H1 (cell line): Measurements from ENCODE around the gene P3H2. TPM values are rescaled to one million over a fixed set of nuclear protein-coding genes. Genes with fewer than 3 reads are reported as not detected.

Experiments
- CTCF ChIA-PET: fragments of 300-600 bp; sonication (Branson Sonifier 250); formaldehyde crosslinking; loops from one replicate; lab custom pipeline; 2021; ENCODE audit not compliant: partially characterized antibody; lab: Charles Lee
- POLR2A ChIA-PET: fragments of 300-600 bp; sonication (Branson Sonifier 250); formaldehyde crosslinking; loops from one replicate; lab custom pipeline; 2021; ENCODE audit warnings: inconsistent platforms; ENCODE audit not compliant: partially characterized antibody; lab: Charles Lee
- DNase-seq, 2 experiments: peaks; one replicate each; pipeline versions ENCODE4 v3.0.0 to v3.0.0-alpha.2; 2010 to 2022; ENCODE audit warnings: low spot score in 2 of 2, low read depth in 1 of 2, mixed read lengths in 1 of 2
- FAIRE-seq: peaks from 2 replicates; lab custom pipeline; 2011; peaks lifted over from hg19 to GRCh38; lab: Jason Lieb, UNC
- H2AFZ ChIP-seq: 2 replicates; pipeline ENCODE4 v1.8.1; 2012; ENCODE audit warnings: low read length, inconsistent platforms
- H2AK5ac ChIP-seq: 2 replicates; pipeline ENCODE4 v1.6.1; 2013; ENCODE audit warnings: low read depth, low read length
- H2BK120ac ChIP-seq: replicated peaks from 2 replicates; pipeline ENCODE3; 2013; ENCODE audit warnings: low read depth, low read length, inconsistent platforms
- H2BK12ac ChIP-seq: 2 replicates; pipeline ENCODE4 v1.6.1; 2013; ENCODE audit warnings: low read depth, low read length
- H2BK15ac ChIP-seq: 2 replicates; pipeline ENCODE4 v1.6.1; 2013; ENCODE audit warnings: low read length
- H2BK20ac ChIP-seq: 2 replicates; pipeline ENCODE4 v1.6.1; 2013; ENCODE audit warnings: low read length
- H2BK5ac ChIP-seq: 2 replicates; pipeline ENCODE4 v1.6.1; 2013; ENCODE audit warnings: low read depth, low read length
- H3K14ac ChIP-seq: 2 replicates; pipeline ENCODE4 v1.6.1; 2013; ENCODE audit warnings: inconsistent platforms; ENCODE audit not compliant: insufficient read length
- H3K18ac ChIP-seq: 2 replicates; pipeline ENCODE4 v1.6.1; 2013; ENCODE audit warnings: low read length; ENCODE audit errors: extremely low read depth
- H3K23ac ChIP-seq: 2 replicates; pipeline ENCODE4 v1.6.1; 2013; ENCODE audit warnings: inconsistent platforms; ENCODE audit not compliant: insufficient read length
- H3K23me2 ChIP-seq: 2 replicates; pipeline ENCODE4 v1.6.1; 2013; ENCODE audit warnings: low read depth, low read length
- H3K27ac ChIP-seq: 2 replicates; pipeline ENCODE4 v1.6.1; 2011; ENCODE audit warnings: low read depth, low read length, inconsistent platforms
- H3K27me3 ChIP-seq, 4 experiments: replicated peaks in 1 of 4; 1 replicate in 1 of 4; 2 replicates in 3 of 4; pipeline versions ENCODE4 v1.6.1 to v1.8.1; 2011 to 2013; ENCODE audit warnings: low read length in 3 of 4, mild to moderate bottlenecking in 3 of 4, inconsistent platforms in 2 of 4, mixed read lengths in 2 of 4, moderate library complexity in 1 of 4; ENCODE audit not compliant: control insufficient read depth in 3 of 4, insufficient read depth in 3 of 4; ENCODE audit errors: extremely low read depth in 1 of 4
- H3K36me3 ChIP-seq, 4 experiments: 2 replicates each; pipeline versions ENCODE4 v1.6.1 to v1.8.1; 2011 to 2013; ENCODE audit warnings: mild to moderate bottlenecking in 4 of 4, low read length in 3 of 4, moderate library complexity in 2 of 4, control low read depth in 1 of 4, inconsistent platforms in 1 of 4; ENCODE audit not compliant: insufficient read depth in 4 of 4, control insufficient read depth in 2 of 4
- H3K4ac ChIP-seq: replicated peaks from 2 replicates; pipeline ENCODE3; 2013; ENCODE audit warnings: low read length, low read depth, mixed read lengths, inconsistent platforms; ENCODE audit not compliant: insufficient read length
- H3K4me1 ChIP-seq, 4 experiments: replicated peaks in 1 of 4; 1 replicate in 1 of 4; 2 replicates in 3 of 4; pipeline versions ENCODE4 v1.6.1 to v1.8.1; 2011 to 2013; ENCODE audit warnings: low read length in 3 of 4, inconsistent platforms in 2 of 4, mixed read lengths in 1 of 4; ENCODE audit not compliant: insufficient read depth in 4 of 4, control insufficient read depth in 3 of 4
- H3K4me2 ChIP-seq, 2 experiments: 2 replicates each; pipeline versions ENCODE4 v1.6.1 to v1.8.1; 2011 to 2013; ENCODE audit warnings: low read depth in 2 of 2, low read length in 2 of 2, control low read depth in 1 of 2, inconsistent platforms in 1 of 2, mild to moderate bottlenecking in 1 of 2; ENCODE audit not compliant: insufficient read depth in 1 of 2
- H3K4me3 ChIP-seq, 4 experiments: fragments of 200-600, 300-600 bp in 1 of 4; sonication (generic), shearing (Covaris generic), sonication (Bioruptor Twin) in 1 of 4; 2 replicates each; pipeline versions ENCODE4 v1.5.1 to v1.8.1; 2011 to 2016; ENCODE audit warnings: low read length in 4 of 4, low read depth in 3 of 4, control low read depth in 2 of 4, inconsistent platforms in 2 of 4, mild to moderate bottlenecking in 2 of 4, mixed read lengths in 1 of 4, moderate library complexity in 1 of 4; ENCODE audit not compliant: insufficient read depth in 2 of 4; ENCODE audit errors: extremely low read depth in 1 of 4
- H3K56ac ChIP-seq: replicated peaks from 2 replicates; pipeline ENCODE3; 2013; ENCODE audit warnings: low read depth, mild to moderate bottlenecking, mixed read lengths, low read length, inconsistent platforms; ENCODE audit not compliant: insufficient read length
- H3K79me1 ChIP-seq: 2 replicates; pipeline ENCODE4 v1.6.1; 2013; ENCODE audit warnings: low read depth, low read length, control low read depth
- H3K79me2 ChIP-seq, 2 experiments: 2 replicates each; pipeline versions ENCODE4 v1.6.1 to v1.8.1; 2012 to 2013; ENCODE audit warnings: low read length in 2 of 2, mild to moderate bottlenecking in 2 of 2, inconsistent platforms in 1 of 2; ENCODE audit not compliant: insufficient read depth in 2 of 2, control insufficient read depth in 1 of 2
- H3K9ac ChIP-seq, 4 experiments: replicated peaks in 1 of 4; 1 replicate in 1 of 4; 2 replicates in 3 of 4; pipeline versions ENCODE4 v1.6.1 to v1.8.1; 2011 to 2013; ENCODE audit warnings: low read depth in 3 of 4, low read length in 3 of 4, control low read depth in 2 of 4, mild to moderate bottlenecking in 2 of 4, moderate library complexity in 2 of 4, inconsistent platforms in 1 of 4; ENCODE audit errors: extremely low read depth in 1 of 4
- H3K9me3 ChIP-seq, 2 experiments: 2 replicates each; pipeline versions ENCODE4 v1.6.1 to v1.8.1; 2012 to 2013; ENCODE audit warnings: mild to moderate bottlenecking in 2 of 2, moderate library complexity in 2 of 2, control low read depth in 1 of 2, inconsistent platforms in 1 of 2, low read depth in 1 of 2, low read length in 1 of 2, mixed read lengths in 1 of 2; ENCODE audit not compliant: insufficient read depth in 2 of 2
- H4K20me1 ChIP-seq, 2 experiments: replicated peaks in 1 of 2; 2 replicates each; pipeline versions ENCODE3 to v1.8.1; 2011 to 2013; ENCODE audit warnings: inconsistent platforms in 2 of 2, low read length in 2 of 2, mild to moderate bottlenecking in 1 of 2; ENCODE audit not compliant: insufficient read depth in 2 of 2, control insufficient read depth in 1 of 2
- H4K5ac ChIP-seq: 2 replicates; pipeline ENCODE4 v1.6.1; 2013; ENCODE audit warnings: low read length, low read depth, mixed read lengths, inconsistent platforms; ENCODE audit not compliant: insufficient read length
- H4K8ac ChIP-seq: 2 replicates; pipeline ENCODE4 v1.8.0; 2013; ENCODE audit warnings: mild to moderate bottlenecking, moderate library complexity, low read length, inconsistent platforms; ENCODE audit not compliant: insufficient read depth; ENCODE audit errors: extremely low read depth
- H4K91ac ChIP-seq: replicated peaks from 2 replicates; pipeline ENCODE3; 2013; ENCODE audit warnings: low read length, mixed read lengths, inconsistent platforms; ENCODE audit not compliant: insufficient read length
- ASH2L ChIP-seq: fragments of 200-600, 300-600 bp; sonication (generic); IDR thresholded peaks from one replicate; pipeline ENCODE4 v1.7.1; 2017; ENCODE audit warnings: low read length
- CHD1 ChIP-seq: IDR thresholded peaks from 2 replicates; pipeline ENCODE4 v1.6.1; 2012; ENCODE audit warnings: low read depth, low read length, improper control_type of control experiment
- EZH2 ChIP-seq: fragments of 200-600 bp; sonication (generic); IDR thresholded peaks from 2 replicates; pipeline ENCODE4 v1.7.1; 2012; ENCODE audit warnings: low read depth, mild to moderate bottlenecking, moderate library complexity, low read length, inconsistent platforms; ENCODE audit not compliant: severe bottlenecking
- GABPA ChIP-seq: IDR thresholded peaks from 2 replicates; pipeline ENCODE4 v1.6.1; 2011; ENCODE audit warnings: mild to moderate bottlenecking, low read length, moderate library complexity, borderline replicate concordance; ENCODE audit not compliant: insufficient read depth
- HDAC2 ChIP-seq, 2 experiments: fragments of 300-600 bp in 1 of 2; sonication (generic) in 1 of 2; IDR thresholded peaks; 2 replicates each; pipeline ENCODE4 v1.6.1; 2011 to 2012; ENCODE audit warnings: low read depth in 2 of 2, low read length in 2 of 2, mild to moderate bottlenecking in 2 of 2, moderate library complexity in 2 of 2, borderline replicate concordance in 1 of 2, inconsistent platforms in 1 of 2
- JUN ChIP-seq: IDR thresholded peaks from 2 replicates; pipeline ENCODE4 v1.6.1; 2011; ENCODE audit warnings: low read depth, mild to moderate bottlenecking, improper control_type of control experiment, low read length
- KDM5A ChIP-seq: fragments of 200-600 bp; IDR thresholded peaks from 2 replicates; pipeline ENCODE4 v1.7.1; 2012; ENCODE audit warnings: mild to moderate bottlenecking, low read length, inconsistent platforms, mixed read lengths
- PHF8 ChIP-seq: fragments of 200-600 bp; sonication (generic); conservative IDR thresholded peaks from 2 replicates; pipeline ENCODE4 v1.7.1; 2012; ENCODE audit warnings: low read depth, mild to moderate bottlenecking, inconsistent platforms, low read length, moderate library complexity
- TAF7 ChIP-seq: optimal IDR thresholded peaks from 2 replicates; pipeline ENCODE3; 2011; ENCODE audit warnings: low read depth, mild to moderate bottlenecking, inconsistent platforms, low read length, moderate library complexity, borderline replicate concordance
- YY1 ChIP-seq: IDR thresholded peaks from 2 replicates; pipeline ENCODE4 v1.6.1; 2011; ENCODE audit warnings: low read depth, mild to moderate bottlenecking, low read length
- WGBS, 2 experiments: shearing (Covaris generic) in 1 of 2; methylation state at CpG; one replicate each; pipeline versions ENCODE4 v1.1.6 to v1.1.7; 2013 to 2015; ENCODE audit warnings: low lambda C conversion rate in 2 of 2, mixed read lengths in 2 of 2, inconsistent platforms in 1 of 2, low coverage in 1 of 2, missing lambda C conversion rate in 1 of 2; ENCODE audit not compliant: insufficient replicate concordance in 2 of 2, insufficient coverage in 1 of 2, insufficient read length in 1 of 2; ENCODE audit errors: extremely low coverage in 1 of 2, missing lambda C conversion rate in 1 of 2; 5-methylcytosine and 5-hydroxymethylcytosine counted together
- polyA plus RNA-seq, 7 experiments: library from polyadenylated mRNA; depleted of rRNA in 3 of 7; stranded (reverse) in 5 of 7; unstranded in 2 of 7; fragments of >200 nt in 5 of 7; fragments of 200-250 nt in 2 of 7; gene quantifications; 1 replicate in 5 of 7; 2 replicates in 1 of 7; 4 replicates in 1 of 7; pipeline versions ENCODE4 v1.2.1 to v1.2.3, GENCODE V29; 2011 to 2013; ENCODE audit warnings: missing spikeins in 2 of 7, mixed read lengths in 2 of 7
- total RNA-seq: library from RNA; stranded (reverse); fragmentation: NEBNext Ultra II Directional; extraction: Animal tissue kit (Norgen Biotek cat#: 25700); gene quantifications from 2 replicates; pipeline ENCODE4 v1.2.1, GENCODE V29; 2021
- TF ChIP-seq, protein P1 (sequence below): IDR thresholded peaks from 2 replicates; pipeline ENCODE4 v1.6.1; 2012; ENCODE audit warnings: low read length, inconsistent platforms

The P3H2 gene
- total and polyA plus RNA-seq, 2 of the 8 experiments (the other 6 are each of a cell fraction or from before 2014, with no cell fraction given), result 40.5 to 60.4 TPM

DNA sequence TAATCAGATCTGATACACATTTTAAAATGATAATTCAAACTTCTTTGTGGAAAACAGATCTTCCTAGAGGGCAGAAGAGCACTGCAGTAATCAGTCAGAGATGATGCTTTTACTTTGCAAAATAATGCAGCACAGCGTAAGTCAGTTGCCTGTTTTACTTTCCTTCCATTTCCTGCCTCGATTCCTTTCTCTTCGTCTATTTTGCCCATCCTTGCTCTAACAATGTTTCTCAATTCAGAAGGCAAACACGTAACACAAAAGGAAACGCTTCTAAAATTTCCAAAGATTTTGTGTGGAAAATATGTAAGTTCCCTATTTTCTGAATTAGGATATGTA, 119.9 kb downstream of the P3H2 start:
- Histone ChIP-seq H3K9ac (no peak overlapping the region), H3K9me3 (no peaks in the 10 kb centered on the region), H3K4ac (no peak overlapping the region), H3K79me2 (peaks cover 0 to 29% of the 10 kb centered on the region in 2 experiments; a peak in 2 of 4 replicates), H2BK15ac (no peak overlapping the region), H2BK20ac (no peak overlapping the region), H3K4me2 (peak overlapping the region in 1 of 2 experiments; percentile 26; a peak in 1 of 4 replicates), H3K4me1 (peaks cover 0 to 6% (median 0%) of the 10 kb centered on the region in 4 experiments; a peak in 3 of 7 replicates), H3K23ac (no peak overlapping the region), H3K27me3 (no peaks in the 10 kb centered on the region), H3K56ac (no peak overlapping the region), H3K4me3 (no peak overlapping the region), H2BK5ac (no peak overlapping the region), H4K20me1 (no peaks in the 10 kb centered on the region), H3K14ac (no peak overlapping the region), H4K8ac (no peak overlapping the region), H2AK5ac (no peak overlapping the region), H3K18ac (no peak overlapping the region), H4K5ac (no peak overlapping the region), H4K91ac (no peak overlapping the region), H2BK12ac (no peak overlapping the region), H3K79me1 (no peaks in the 10 kb centered on the region), H2BK120ac (no peak overlapping the region), H2AFZ (no peak overlapping the region), H3K23me2 (no peaks in the 10 kb centered on the region), H3K36me3 (no peaks in the 10 kb centered on the region), H3K27ac (no peak overlapping the region)
- DNase-seq (no peak), FAIRE-seq (peak; percentile 36)
- POLR2A ChIA-PET, result no interaction called here
- 31% methylated on average over 5 of the region's 5 CpGs; no CpG with 5 or more reads in 1 of the 2 experiments for WGBS, 2 experiments
- TF ChIP-seq PHF8 (no peak), GABPA (no peak), JUN (no peak), HDAC2 (IDR thresholded peaks at IDR 0.05; ENCODE audit: borderline replicate concordance in 1 of 2, low read depth in 2 of 2, low read length in 2 of 2) (no peak), CHD1 (no peak), YY1 (no peak), ASH2L (no peak), TAF7 (no peak), EZH2 (no peak), KDM5A (no peak)
- TF ChIP-seq, protein P1, sequence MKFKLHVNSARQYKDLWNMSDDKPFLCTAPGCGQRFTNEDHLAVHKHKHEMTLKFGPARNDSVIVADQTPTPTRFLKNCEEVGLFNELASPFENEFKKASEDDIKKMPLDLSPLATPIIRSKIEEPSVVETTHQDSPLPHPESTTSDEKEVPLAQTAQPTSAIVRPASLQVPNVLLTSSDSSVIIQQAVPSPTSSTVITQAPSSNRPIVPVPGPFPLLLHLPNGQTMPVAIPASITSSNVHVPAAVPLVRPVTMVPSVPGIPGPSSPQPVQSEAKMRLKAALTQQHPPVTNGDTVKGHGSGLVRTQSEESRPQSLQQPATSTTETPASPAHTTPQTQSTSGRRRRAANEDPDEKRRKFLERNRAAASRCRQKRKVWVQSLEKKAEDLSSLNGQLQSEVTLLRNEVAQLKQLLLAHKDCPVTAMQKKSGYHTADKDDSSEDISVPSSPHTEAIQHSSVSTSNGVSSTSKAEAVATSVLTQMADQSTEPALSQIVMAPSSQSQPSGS, result no peak
- CTCF ChIA-PET, result interaction anchor here (1.0 to 2.2 kb wide), 4 partner anchors 9 to 39 kb away, joined by 3 to 8 read pairs (median 4); no protein-coding TSS in a partner anchor
